Upper lobe of left lung (tissue), 4 donors: ENCODE measurements around the gene SUPT20HL2.

ENCODE experiments used
- CTCF ChIP-seq, 6 experiments: fragments of 450-650 bp in 4 of 6; fragments of 200-600 bp in 2 of 6; sonication (generic) in 2 of 6; IDR thresholded peaks; one replicate each; pipeline ENCODE4 v1.5.1; 2016 to 2019; ENCODE audit warnings: antibody characterized with exemption in 6 of 6
- POLR2AphosphoS5 ChIP-seq, 2 donors: sonication (generic); formaldehyde crosslinking; IDR thresholded peaks; one replicate each; pipeline ENCODE4 v1.5.1; 2017; ENCODE audit warnings: antibody characterized with exemption in 2 of 2

- no peak for TF ChIP-seq CTCF (IDR thresholded peaks at IDR 0.05)
- TF ChIP-seq POLR2AphosphoS5 (IDR thresholded peaks at IDR 0.05) = no peak
Observed at GRCh38 chrX:24277405-24277804, 36.5 kb downstream of the SUPT20HL2 start.
